Cerebellar nuclear complex (tissue), 1 donor: Measurements from ENCODE around the gene LAMB2.
A peak's percentile ranks its signal among the peaks of the same experiment; 100 is the strongest.

ENCODE experiments used
- DNase-seq, 2 experiments: peaks; one replicate each; lab custom pipeline; 2025; lab: John Stamatoyannopoulos, UW

LAMB2 gene

GRCh38 chr3:49121132-49121736 is 11.6 kb downstream of the LAMB2 start:
- no peak for DNase-seq

- DNase-seq = peak; percentile 75 to 84
Measured at GRCh38 chr3:49120438-49121131, 12.3 kb downstream of the LAMB2 start, which contains the start of gene USP19. Gene USP19, minus strand, starts transcription at chr3:49120823. Its CDS starts 1,678 bp downstream, at chr3:49119145.

GRCh38 chr3:49120096-49120437 is 12.8 kb downstream of the LAMB2 start:
- no peak for DNase-seq

DNA sequence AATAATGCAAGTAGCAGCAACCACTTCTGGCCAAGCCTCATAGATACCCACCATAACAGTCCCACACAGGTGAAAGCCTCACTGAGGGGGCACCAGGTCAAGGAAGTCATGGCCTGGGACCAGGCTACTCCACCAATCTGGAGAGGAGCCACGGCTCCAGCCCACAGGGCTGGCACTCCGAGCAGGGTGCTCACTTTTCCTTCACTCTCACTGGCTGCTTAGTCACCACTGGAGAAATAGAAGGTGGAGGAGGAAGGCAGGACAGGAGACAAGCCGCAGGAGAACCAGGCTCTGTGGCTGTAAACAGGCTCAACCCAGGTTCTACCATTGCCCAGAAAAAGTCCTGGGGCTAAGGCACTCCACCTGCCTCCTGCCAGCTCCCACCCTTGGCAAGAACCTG is 13.4 kb downstream of the LAMB2 start:
- DNase-seq = no peak

- DNase-seq = no peak
Measured at GRCh38 chr3:49119036-49119435, 13.8 kb downstream of the LAMB2 start.

DNA sequence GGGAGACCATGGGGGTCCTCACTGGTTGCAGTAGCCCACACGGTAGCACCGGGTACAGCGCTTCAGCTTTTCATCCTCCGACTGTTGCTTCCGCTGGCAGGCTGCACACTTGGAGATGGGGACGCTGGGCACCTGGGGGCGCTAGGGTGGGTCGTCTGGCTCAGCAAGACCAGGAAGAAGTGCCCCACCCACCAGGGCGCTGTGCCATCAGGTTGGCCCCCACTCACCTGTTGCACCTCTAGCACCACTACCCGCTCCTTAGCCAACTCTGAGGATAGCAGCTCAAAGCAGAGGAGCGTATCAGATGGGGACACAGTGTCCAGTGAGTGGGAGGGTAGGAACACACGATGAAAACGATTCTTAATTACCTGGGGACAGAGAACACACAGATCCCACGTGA is 20.6 kb downstream of the LAMB2 start:
- no peak for DNase-seq

DNA sequence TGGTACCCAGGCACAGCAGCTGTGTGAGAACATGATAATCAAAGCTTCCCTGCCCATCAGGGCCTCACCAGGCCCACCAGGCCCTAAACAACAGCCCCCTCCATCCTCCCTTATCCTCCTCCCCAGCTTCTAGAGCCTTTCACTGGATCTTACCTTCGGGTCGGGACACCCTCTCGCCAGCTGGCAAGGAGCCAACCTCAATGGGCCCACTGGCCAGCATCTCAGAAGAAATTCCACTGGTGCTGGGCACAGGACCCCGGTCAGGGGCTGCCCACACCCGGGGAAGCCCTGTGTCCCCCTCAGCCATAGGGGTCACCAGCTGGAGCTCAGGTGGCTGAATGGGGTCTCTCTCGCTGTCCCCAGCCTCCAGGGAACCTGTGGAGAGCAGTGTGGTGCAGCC is 21.5 kb downstream of the LAMB2 start:
- no peak for DNase-seq

- no peak for DNase-seq
Measured at GRCh38 chr3:49110780-49111179, 22.1 kb downstream of the LAMB2 start.

- DNase-seq = no peak
Measured at GRCh38 chr3:49108346-49108745, 24.5 kb downstream of the LAMB2 start.

DNA sequence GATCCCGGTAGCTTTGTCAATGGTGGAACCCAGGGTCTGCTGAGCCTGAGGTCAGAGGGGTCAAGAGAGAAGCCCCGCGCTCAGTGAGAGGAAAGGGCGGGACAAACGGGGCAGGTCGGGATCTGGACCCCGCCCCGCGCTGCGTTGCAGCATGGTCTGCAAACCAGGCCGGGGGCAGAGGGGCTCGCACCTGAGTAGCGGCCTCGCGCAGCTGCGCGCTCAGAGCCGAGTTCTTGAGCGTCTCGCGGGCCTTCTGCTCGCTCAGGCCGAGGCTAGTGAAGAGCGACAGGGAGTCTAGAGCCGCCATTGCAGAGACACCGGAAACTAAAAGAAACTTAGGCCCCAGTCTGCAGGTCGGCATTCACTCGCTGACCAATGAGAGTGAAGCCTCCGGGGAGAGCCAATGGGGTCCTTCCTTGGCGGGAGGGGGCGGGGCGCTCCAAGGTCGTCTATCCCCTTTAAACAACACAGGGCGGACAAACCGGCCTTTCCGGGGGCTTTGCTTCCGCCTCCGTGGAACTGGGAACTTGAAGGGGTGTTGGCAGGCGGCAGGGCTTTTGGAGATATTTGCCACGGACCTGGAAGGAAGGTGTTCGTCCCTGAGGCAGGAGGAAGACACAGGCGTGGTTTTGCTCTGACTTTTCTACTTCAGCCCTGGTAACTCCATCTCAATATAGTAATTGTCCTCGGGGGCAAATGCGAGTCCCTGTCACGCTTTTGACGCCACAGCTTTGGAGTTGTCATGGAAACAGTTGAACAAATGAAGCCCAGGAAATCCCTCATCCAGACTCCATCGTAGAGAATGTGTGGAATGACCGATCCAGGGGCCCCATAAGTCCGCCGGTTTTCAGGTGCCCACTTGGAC is 28.2 kb downstream of the LAMB2 start, which contains the start of gene QARS1:
Gene QARS1 (minus strand): TSS at position 331 of the 865 bp plus-strand sequence. CDS start 24 bp downstream, at position 307.
- peak; percentile 55 to 90 for DNase-seq

DNA sequence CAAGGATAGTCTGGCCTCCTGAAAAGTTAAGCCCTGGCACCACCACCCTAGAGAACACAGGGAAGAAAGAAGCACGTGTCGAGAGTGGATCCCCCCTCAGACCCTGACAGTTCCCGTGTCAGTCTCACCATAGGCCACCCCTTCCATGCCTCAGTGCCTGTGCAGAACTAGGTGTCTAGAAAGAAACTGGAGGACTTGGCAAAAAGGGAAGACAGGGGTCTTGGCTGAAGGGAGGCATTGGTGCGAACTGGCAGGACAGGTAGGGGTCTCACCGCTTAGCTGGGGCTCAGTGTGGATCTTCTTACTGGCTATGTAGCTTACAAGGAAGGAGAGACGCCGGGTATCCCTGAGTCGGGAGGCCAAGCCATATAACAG is 28.8 kb downstream of the LAMB2 start:
- DNase-seq = no peak

- DNase-seq = no peak
Measured at GRCh38 chr3:49100046-49100615, 32.7 kb downstream of the LAMB2 start.

GRCh38 chr3:49098910-49099630 is 33.8 kb downstream of the LAMB2 start:
- DNase-seq = no peak

DNA sequence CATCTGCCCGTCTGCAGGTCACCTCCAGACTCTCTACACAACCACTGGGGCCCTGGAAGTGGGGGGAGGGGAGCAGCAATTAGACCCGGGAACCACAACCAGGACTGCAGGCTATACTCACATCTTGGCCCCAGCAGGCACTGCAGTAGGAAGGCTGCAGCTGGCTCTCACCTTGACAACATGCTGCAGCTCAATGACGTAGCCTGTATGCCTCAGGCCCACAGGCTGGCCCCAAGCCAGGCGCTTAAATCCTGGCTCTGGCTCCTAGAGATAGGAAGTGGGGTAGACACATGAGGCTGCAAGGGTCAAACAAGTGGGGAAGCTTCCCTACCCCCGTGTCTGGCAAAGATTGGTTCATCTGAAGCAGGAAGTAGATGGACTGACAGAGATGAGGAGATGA is 34.4 kb downstream of the LAMB2 start:
- DNase-seq = no peak

DNA sequence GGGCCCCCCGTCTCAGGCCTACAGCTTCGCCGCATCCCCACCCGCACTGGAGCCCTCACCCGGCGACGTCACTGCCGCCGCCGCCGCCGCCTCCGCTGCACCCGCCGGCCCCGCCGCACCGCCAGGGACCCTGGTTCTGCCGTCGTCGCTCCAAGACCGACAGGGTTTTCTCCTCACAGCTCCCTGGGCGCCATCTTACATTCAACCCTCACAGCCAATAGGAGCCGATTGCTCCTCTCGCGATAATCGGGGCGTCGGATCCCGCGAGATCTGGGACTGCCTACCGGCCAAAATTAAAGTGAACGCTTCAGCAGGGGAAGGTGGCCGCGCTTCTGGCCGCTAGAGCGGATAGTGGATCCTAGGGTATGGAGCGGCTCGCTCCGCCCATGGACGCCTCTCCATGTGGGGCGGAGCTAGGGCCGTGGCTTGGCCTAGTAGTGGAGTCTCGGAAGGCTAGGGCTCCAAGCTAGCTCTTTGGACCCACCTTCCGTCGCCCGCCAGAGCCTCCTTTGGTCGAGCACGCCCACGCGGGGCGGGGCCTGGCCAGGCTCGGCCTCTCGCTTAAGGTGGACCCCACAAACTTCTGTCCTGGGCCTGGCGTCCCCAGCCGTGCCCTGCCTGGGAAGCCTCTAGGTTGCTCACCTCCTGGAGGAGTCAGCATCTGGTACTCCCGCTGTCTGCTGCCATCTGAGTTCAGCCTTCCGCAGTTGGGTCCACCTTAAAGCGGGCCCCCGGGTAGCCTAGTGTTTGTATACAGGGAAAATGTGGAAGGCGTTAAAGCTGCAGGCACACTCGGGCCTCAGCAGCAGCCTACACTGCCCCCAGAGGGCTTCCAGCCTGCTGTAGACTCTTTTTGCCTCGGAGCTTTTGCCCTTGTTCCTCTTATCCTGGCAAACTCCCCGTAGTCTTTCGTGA is 38.7 kb downstream of the LAMB2 start, which contains the start of gene QRICH1:
Gene QRICH1 (minus strand): TSS at position 219 of the 915 bp plus-strand sequence. CDS start 17,054 bp downstream, outside the sequence.
- peak; percentile 95 to 97 for DNase-seq

GRCh38 chr3:49092938-49093852 is 39.7 kb downstream of the LAMB2 start:
- DNase-seq = peak in 1 of 2 experiments; percentile 22

DNA sequence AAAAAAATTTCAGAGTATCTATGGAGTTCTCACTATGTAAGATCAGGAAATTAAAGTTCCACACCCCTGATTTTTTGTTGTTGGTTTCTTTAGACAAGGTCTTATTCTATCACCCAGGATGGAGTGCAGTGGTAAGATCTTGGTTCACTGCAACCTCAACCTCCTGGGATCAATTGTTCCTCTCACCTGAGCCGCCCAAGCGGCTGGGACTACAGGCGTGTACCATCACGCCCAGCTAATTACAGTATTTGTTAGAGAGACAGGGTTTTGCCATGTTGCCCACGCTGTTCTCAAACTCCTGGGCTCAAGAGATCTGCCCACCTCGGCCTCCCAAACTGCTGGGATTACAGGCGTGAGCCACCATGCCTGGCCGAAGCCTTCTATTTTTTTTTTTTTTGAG is 51.4 kb downstream of the LAMB2 start:
- DNase-seq = no peak

- no peak for DNase-seq
Measured at GRCh38 chr3:49079270-49079669, 53.6 kb downstream of the LAMB2 start.

DNA sequence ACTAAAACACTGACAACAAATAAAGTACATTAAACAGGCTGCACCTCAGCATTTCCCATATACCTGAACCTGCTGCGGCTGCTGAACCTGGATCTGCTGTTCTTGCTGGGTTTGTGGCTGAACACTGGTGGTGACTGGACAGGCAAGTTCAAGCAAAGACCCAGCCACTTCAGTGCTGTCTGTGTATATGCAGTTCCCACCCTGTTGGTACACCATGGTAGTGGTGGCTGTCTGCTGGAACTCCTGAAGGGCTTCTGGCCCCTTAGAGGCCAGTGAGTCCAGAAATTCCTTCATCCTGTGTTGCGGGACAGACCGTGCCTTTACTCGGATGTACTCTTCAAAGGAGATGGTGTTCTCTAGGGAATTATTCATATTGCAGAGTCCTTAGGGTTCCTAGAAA is 56.2 kb downstream of the LAMB2 start:
- no peak for DNase-seq
